HG02973 (cell line): ENCODE data around the gene HGF.
A peak's percentile ranks its signal among the peaks of the same experiment; 100 is the strongest.

ENCODE experiments used
- ATAC-seq: cut with Tn5 transposase; IDR thresholded peaks from one replicate; pipeline ENCODE4 v1.9.1; 2021; ENCODE audit warnings: moderate library complexity; ENCODE audit not compliant: unreplicated experiment

The HGF gene

GRCh38 chr7:81687062-81687461, 82.8 kb downstream of the HGF start:
- ATAC-seq, result no peak

GRCh38 chr7:81685270-81685868, 84.5 kb downstream of the HGF start:
- ATAC-seq, result peak; percentile 21

- peak; percentile 97 for ATAC-seq
Measured at GRCh38 chr7:81684514-81685269, 85.2 kb downstream of the HGF start.

GRCh38 chr7:81684033-81684432, 85.8 kb downstream of the HGF start:
- no peak for ATAC-seq

GRCh38 chr7:81682873-81683272, 87.0 kb downstream of the HGF start:
- ATAC-seq, result no peak

- ATAC-seq, result no peak
Measured at GRCh38 chr7:81680120-81680519, 89.7 kb downstream of the HGF start.

- no peak for ATAC-seq
Measured at GRCh38 chr7:81676813-81677212, 93.0 kb downstream of the HGF start.

GRCh38 chr7:81676105-81676811, 93.6 kb downstream of the HGF start:
- no peak for ATAC-seq

GRCh38 chr7:81674431-81674830, 95.4 kb downstream of the HGF start:
- no peak for ATAC-seq

- ATAC-seq, result no peak
Measured at GRCh38 chr7:81672872-81673271, 97.0 kb downstream of the HGF start.

GRCh38 chr7:81669476-81670105, 100.3 kb downstream of the HGF start:
- no peak for ATAC-seq

GRCh38 chr7:81666209-81666608, 103.6 kb downstream of the HGF start:
- no peak for ATAC-seq

GRCh38 chr7:81665236-81665635, 104.6 kb downstream of the HGF start:
- no peak for ATAC-seq

GRCh38 chr7:81664304-81664703, 105.5 kb downstream of the HGF start:
- no peak for ATAC-seq

GRCh38 chr7:81662531-81662930, 107.3 kb downstream of the HGF start:
- no peak for ATAC-seq

- ATAC-seq, result no peak
Measured at GRCh38 chr7:81659697-81660395, 110.0 kb downstream of the HGF start.

GRCh38 chr7:81657551-81657950, 112.3 kb downstream of the HGF start:
- ATAC-seq, result no peak

GRCh38 chr7:81655271-81655670, 114.6 kb downstream of the HGF start:
- no peak for ATAC-seq

GRCh38 chr7:81652225-81652624, 117.6 kb downstream of the HGF start:
- no peak for ATAC-seq
